ENCODE data around the gene HMG20A. TPM values are rescaled to one million over a fixed set of nuclear protein-coding genes. Genes with fewer than 3 reads are reported as not detected.

The HMG20A gene
- total and polyA plus RNA-seq, 9 of the 15 experiments (the other 6 are each of a cell fraction or from before 2014, with no cell fraction given), result 25.0 to 68.1 (median 38.9) TPM

DNA sequence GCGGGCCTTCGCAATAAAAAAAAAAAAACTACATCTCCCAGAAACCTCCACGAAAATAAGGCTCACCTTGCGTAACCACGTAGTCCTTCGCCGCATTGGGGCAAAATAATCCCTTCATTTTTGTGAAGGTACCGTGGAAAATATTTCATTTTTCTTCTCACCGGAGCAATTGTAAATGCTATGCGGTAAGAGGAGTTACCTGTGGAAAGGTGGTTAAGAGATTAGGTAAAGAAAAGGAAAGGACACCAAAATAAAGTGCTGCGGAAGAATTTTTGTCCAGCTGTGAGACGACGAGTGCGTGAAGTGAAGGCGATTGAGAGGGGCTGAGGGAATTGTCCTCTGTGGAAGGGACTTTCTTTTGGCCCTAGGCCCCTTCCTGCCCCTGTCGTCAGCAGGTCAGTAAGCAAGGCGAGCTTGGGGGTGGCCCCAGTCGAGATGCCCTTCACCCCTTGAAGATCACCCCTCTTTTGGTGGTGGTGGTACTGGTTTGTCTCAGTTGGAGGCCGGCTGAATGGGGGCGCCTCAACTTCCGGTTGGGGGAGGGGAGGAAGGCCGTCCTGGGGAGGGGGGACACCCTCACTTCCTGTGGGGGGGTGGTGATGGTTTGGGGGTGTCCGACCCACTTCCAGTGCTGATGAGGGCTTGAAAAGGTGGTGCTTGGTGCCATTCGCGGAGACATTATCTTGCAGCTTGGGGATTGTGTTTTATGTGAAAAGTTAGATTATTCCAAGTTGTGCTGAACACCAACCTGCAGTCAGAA lies at the start of gene HMG20A (continued):
- no peak for TF ChIP-seq ZNF146 (CRISPR knock-in tag; IDR thresholded peaks at IDR 0.05; ENCODE audit: unreplicated experiment)
- no peak for TF ChIP-seq HINFP (tag; conservative IDR thresholded peaks at IDR 0.05; ENCODE audit: low read depth)
- TF ChIP-seq POLR3G (IDR thresholded peaks at IDR 0.05; ENCODE audit: extremely low read depth, insufficient read length, insufficient replicate concordance), result no peak
- no peak for TF ChIP-seq ZNF507 (tag; conservative IDR thresholded peaks at IDR 0.05)
- TF ChIP-seq, protein P1, sequence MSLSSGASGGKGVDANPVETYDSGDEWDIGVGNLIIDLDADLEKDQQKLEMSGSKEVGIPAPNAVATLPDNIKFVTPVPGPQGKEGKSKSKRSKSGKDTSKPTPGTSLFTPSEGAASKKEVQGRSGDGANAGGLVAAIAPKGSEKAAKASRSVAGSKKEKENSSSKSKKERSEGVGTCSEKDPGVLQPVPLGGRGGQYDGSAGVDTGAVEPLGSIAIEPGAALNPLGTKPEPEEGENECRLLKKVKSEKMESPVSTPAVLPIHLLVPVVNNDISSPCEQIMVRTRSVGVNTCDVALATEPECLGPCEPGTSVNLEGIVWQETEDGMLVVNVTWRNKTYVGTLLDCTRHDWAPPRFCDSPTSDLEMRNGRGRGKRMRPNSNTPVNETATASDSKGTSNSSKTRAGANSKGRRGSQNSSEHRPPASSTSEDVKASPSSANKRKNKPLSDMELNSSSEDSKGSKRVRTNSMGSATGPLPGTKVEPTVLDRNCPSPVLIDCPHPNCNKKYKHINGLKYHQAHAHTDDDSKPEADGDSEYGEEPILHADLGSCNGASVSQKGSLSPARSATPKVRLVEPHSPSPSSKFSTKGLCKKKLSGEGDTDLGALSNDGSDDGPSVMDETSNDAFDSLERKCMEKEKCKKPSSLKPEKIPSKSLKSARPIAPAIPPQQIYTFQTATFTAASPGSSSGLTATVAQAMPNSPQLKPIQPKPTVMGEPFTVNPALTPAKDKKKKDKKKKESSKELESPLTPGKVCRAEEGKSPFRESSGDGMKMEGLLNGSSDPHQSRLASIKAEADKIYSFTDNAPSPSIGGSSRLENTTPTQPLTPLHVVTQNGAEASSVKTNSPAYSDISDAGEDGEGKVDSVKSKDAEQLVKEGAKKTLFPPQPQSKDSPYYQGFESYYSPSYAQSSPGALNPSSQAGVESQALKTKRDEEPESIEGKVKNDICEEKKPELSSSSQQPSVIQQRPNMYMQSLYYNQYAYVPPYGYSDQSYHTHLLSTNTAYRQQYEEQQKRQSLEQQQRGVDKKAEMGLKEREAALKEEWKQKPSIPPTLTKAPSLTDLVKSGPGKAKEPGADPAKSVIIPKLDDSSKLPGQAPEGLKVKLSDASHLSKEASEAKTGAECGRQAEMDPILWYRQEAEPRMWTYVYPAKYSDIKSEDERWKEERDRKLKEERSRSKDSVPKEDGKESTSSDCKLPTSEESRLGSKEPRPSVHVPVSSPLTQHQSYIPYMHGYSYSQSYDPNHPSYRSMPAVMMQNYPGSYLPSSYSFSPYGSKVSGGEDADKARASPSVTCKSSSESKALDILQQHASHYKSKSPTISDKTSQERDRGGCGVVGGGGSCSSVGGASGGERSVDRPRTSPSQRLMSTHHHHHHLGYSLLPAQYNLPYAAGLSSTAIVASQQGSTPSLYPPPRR (CRISPR knock-in tag; IDR thresholded peaks at IDR 0.05; ENCODE audit: borderline replicate concordance), result no peak
- TF ChIP-seq SREBF2 (CRISPR knock-in tag; IDR thresholded peaks at IDR 0.05), result no peak
- no peak for TF ChIP-seq ZC3H4 (CRISPR knock-in tag; IDR thresholded peaks at IDR 0.05; ENCODE audit: borderline replicate concordance)
- no peak for TF ChIP-seq STAT6 (CRISPR knock-in tag; IDR thresholded peaks at IDR 0.05)
- TF ChIP-seq KLF13 (tag; IDR thresholded peaks at IDR 0.05; ENCODE audit: borderline replicate concordance, low read depth), result no peak
- no peak for TF ChIP-seq ADNP (tag; IDR thresholded peaks at IDR 0.05)
- TF ChIP-seq AFF4 (CRISPR knock-in tag; IDR thresholded peaks at IDR 0.05), result no peak
- TF ChIP-seq ZC3H11A (IDR thresholded peaks at IDR 0.05; ENCODE audit: low read depth, low read length), result no peak
